GM18873 (cell line): ENCODE results near the gene MYRF.

ENCODE experiments used
- ATAC-seq: cut with Tn5 transposase; IDR thresholded peaks from one replicate; pipeline ENCODE4 v1.9.1; 2021; ENCODE audit warnings: mild to moderate bottlenecking, moderate library complexity, moderate number of reproducible peaks; ENCODE audit not compliant: unreplicated experiment, low FRiP score

MYRF gene

DNA sequence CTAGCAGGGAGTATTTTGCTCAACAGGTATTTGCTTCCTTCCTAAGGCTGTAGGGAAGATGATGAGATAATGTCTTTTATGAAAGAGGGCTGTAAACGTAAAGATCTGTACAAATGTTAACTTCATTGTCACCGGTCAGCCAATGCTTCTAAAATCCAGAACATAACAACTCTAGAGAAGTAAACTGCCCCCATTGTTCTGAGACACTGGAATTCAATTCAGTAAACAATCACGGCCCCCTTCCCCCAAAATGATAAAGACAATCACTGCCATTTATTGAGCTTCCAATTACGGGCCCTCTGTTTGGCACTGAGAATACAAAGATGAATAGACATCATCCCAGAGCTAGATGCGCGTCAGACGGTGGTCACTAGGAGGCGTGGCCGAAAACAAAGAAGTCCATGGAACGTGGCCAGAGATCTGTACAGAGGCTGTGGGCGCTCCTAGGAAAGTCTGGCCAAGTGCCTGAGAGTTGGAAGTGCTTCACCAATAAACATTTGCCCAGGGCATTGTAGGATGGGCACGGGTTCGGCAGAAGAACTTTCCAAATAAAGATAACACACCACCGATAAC, 39.4 kb downstream of the MYRF start:
- no peak for ATAC-seq

DNA sequence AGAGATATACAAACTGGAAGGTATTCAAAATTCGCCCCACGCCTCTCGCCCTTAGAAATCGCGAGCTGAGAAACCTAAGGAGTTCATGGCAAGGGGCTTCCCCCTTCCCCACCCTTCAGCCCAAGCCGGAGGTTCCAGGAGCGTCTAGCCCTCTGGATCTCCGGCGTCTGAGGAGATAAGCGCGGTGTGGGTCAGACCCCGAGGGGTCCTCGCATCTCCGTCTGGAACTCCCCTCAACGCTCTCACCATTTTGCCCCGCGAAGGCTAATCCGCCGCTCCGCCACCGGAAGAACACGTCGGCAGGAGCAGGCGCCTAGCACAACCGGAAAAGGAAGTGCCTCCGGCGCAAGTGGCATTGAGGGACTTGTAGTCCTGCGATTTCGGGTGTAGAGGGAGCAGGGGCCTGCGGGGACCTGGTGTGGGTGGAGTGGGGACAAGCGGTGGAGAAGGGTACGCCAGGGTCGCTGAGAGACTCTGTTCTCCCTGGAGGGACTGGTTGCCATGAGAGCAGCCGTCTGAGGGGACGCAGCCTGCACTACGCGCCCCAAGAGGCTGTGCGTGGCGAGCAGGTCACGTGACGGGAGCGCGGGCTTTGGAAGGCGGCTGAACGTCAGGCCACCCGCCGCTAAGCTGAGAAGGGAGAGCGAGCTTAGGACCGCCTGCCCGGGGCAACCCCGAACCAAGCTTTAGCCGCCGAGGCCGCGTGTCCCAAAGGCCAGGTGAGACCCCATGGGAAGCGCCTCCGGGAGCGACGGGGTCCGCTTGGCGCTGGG, 40.1 kb downstream of the MYRF start, which contains the start of the genes FEN1 and TMEM258:
TSS of gene FEN1 (plus strand) at position 602 of the 773 bp plus-strand sequence. CDS start 2,451 bp downstream, outside the sequence.
TSS of gene TMEM258 (minus strand) at position 290 of the 773 bp plus-strand sequence. CDS start at position 249, 41 bp downstream.
- ATAC-seq = peak; percentile 76

DNA sequence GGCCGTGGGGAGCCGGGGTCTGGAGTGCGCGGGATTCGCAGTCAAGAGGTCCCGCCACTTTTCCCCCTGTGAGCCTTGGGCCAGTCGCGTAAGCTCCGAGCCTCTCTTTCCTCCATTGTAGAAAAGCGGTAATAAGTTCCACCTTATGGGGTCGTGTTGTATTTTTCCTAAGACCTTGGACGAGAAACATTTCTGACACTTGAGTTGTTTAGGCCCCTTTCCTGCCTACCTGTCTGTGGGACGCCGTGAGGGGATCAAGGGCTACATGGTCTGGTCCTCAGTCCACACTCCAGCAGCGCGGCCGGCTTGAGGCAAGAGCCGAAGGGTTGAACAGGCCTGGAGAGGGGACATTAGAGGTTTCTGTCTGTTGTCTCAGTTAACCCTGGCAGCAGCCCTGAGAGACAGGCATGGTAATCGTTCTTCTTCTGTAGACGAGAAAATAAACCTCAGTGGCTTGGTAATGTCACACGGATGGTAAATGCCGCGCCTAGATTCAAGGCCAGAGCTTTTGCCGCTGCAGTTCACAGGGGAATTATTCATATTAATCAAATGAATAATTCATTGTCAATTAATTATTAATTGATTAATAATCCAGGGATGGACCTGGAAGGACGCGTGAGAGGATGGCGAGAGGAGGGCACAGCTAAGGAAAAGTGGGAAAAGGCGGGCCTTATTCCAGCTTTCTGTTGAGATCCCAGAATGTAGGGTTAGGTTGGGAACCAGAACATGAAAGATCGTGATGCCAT, 40.8 kb downstream of the MYRF start:
- ATAC-seq = no peak

DNA sequence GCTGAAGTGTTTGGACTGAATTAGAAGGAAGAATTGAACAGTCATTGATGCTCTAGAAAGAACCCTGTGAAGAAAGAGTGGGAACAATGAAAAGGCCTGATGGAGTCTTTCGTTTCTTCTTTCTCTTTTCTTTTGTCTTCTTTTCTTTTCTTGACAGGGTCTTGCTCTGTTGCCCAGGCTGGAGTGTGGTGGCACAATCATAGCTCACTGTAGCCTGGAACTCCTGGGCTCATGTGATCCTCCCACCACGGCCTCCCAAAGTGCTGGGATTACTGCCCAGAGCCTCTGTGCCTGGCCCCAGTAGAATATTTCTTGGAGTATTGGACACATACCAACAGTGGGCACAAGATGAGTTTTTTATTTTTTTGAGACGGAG, 41.4 kb downstream of the MYRF start:
- no peak for ATAC-seq

DNA sequence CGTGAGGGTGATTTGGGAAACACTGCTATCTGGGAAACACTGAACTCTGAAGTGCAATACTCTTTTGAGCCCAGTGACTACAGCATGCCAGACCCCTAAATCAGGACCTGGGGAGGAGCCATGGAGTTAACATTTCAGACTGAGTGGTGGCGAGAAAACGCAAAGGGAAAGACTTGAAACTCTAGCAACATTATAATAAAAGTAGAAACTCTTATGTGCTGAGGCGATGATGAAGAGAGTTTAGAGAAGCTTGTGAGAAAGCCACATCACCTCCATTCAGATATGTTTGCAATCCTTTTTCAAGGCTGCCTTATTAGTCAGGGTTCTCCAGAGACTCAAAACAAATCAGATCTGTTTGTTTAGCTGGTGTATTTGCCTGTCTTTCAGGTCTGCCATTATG, 42.1 kb downstream of the MYRF start:
- ATAC-seq = no peak

DNA sequence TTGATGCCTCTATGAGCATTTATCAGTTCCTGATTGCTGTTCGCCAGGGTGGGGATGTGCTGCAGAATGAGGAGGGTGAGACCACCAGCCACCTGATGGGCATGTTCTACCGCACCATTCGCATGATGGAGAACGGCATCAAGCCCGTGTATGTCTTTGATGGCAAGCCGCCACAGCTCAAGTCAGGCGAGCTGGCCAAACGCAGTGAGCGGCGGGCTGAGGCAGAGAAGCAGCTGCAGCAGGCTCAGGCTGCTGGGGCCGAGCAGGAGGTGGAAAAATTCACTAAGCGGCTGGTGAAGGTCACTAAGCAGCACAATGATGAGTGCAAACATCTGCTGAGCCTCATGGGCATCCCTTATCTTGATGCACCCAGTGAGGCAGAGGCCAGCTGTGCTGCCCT, 43.0 kb downstream of the MYRF start:
- no peak for ATAC-seq

DNA sequence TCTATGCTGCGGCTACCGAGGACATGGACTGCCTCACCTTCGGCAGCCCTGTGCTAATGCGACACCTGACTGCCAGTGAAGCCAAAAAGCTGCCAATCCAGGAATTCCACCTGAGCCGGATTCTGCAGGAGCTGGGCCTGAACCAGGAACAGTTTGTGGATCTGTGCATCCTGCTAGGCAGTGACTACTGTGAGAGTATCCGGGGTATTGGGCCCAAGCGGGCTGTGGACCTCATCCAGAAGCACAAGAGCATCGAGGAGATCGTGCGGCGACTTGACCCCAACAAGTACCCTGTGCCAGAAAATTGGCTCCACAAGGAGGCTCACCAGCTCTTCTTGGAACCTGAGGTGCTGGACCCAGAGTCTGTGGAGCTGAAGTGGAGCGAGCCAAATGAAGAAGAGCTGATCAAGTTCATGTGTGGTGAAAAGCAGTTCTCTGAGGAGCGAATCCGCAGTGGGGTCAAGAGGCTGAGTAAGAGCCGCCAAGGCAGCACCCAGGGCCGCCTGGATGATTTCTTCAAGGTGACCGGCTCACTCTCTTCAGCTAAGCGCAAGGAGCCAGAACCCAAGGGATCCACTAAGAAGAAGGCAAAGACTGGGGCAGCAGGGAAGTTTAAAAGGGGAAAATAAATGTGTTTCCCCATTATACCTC, 43.6 kb downstream of the MYRF start:
- no peak for ATAC-seq

DNA sequence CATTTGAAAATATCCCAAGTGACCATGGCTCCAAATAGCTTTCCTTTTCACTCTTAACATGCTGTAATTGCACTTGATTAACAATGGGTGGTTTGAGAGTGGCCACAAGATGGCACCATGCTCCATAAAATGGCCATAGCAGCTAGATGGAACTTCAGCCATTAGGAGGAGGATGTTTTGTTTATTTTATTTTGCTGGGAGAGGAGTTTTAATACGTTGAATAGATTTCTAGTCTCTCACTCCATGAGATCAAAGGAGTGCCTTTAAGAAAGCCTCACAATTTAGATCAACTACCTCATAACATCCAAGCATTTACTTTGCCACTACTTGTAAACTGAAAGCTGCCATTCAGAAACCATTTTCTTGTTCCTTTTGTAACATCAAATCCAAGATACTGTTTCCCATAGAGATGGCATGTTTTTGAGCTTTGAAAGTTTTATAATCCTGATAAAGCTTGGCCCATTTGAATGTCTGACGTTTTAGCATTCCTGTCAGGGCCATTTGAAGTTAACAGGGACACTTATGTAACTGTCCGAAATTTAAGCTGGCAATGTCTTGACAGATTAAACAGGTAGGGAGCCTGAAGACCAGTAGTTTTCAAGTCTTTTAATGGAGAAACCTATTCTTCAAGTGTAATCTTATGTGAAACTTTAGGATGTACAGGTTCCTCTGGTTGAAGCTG, 45.0 kb downstream of the MYRF start:
- ATAC-seq = no peak

DNA sequence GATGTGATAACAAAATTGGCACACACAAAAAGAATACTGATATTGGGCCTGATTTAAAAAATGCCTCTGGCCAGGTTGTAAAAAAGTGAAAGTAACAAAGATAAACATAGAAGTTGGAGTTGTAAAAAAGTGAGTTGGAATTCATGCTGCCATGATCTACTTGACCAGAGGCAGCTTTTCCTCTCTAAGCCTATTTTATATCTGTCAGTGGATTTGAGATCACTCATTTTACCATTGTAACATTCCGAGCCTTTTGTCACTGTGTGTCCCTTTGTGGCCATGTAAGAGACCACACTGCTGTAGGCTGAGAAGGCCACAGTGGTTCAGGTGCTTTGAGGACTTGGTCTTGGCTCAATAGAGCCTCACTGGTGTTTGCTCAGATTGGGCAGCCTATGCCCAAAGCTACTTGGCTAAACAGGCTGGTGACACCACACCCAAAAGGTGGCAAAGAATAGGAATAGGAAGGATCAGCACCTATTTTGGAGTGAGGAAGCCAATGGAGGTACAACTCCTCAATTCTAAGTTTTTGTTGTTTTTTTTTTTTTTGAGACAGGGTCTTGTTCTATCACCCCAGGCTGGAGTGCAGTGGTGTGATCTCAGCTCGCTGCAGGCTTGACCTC, 47.3 kb downstream of the MYRF start:
- ATAC-seq = no peak

DNA sequence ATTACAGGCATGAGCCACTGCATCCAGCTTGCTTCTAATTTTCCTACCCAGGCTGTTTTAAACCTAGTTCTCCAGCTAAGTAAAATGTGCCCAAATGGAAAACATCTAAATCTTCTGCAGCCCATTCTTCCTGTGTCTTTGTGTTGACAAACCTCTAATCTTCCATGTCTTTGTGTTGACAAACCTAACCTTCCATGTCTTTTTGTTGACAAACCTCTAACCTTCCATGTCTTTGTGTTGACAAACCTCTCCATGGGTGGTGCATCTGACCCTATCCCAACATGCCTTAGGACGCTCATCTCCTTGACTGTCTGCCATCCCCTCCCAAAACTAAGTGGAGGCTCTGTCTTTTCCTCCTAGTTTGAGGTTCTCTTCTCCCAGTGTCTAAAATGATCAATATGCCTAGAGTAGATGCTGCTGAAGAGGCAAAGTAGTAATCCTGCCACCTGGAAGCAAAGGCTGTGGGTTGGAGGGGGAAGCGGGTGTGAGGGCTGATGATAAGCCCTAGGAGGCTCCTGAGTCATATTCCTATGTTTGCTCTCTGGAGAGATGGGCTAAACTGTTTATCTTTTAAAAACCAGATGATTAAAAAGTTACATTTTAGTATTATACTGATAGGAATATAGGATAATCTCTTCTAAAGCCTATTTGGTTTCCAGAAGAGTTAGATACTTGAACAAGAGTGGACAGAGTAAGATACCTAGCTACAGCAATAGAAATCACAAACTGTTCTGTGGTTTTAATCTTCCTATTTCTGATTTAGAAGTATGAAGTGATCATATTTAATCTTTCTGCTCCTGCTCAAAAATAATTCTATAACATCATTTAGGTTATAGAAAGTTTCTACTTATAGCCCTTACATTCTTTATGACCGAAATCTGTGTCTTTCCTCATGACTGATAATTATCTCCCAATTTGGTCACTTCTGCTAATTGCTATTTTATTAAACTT, 48.2 kb downstream of the MYRF start:
- ATAC-seq = no peak

DNA sequence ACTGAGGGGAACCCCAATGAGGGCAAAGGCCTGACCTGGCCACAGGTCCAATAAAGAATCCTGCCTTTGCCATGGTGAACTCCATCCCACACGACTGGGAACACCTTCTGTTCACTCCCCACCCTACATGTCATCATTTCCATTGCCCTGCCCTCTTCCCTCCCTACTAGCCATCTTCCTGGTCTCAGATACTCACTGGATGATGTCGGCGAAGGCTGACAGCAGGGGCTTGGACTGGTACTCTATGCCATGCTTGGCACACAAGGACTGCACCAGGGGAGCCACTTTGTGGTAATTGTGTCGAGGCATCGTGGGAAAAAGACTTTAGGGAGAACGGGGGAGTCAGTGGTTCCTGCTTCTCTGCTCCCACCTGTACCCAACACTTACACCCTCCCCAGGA, 50.2 kb downstream of the MYRF start:
- no peak for ATAC-seq

DNA sequence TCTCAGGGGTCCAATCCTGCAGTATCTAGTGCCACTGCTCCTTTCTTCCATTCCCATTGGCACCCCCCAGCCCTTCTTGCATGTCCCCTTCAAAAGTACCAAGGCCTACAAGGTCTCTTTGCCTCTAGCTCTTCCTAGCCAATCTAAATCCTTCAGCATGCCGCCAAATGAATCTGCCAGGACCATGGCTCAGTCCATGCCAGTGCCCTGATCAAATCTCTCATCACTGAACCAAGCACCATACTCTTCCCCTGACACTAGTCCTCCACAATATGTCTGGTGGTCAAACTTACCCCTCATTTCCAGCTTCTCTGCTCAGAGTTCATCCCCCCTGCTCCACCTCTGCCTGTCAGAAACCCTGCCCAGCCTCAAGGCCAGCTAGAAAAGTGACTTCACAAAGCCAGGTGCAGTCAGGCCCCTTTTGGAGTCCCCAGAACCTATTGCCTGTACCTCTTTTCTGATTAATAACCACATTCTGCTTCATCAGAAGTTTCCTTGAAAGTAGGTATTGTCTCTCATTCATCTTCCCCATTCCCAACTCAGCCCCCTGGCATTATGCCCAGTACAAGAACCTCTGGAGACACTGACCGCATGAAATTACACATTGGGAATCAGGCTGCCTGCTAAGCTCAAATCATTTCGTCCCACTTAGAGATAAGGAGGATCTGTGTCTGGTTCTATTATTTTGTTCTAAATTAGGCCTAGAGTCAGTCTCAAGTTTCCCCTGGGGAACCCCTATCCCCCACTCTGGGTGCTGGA, 51.6 kb downstream of the MYRF start:
- ATAC-seq = no peak

DNA sequence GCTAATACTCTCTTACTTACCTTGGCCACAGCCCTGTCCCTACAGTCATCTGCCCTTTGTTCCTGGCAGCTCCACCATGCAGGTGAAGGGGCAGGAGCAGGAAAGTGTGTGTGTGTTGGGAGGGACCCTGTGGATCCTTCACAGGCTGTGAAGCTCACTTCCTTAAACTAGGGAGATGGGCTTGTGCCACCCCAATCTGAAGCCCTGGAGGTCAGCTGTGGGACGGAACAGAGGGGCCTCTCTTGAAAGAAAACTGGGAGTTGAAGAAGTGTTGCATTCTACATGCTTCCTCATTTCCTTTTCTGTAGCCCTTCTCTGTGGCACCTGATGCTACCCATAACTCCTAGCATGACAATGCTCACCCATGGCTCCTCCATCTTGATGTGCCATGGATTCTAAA, 52.7 kb downstream of the MYRF start:
- no peak for ATAC-seq

DNA sequence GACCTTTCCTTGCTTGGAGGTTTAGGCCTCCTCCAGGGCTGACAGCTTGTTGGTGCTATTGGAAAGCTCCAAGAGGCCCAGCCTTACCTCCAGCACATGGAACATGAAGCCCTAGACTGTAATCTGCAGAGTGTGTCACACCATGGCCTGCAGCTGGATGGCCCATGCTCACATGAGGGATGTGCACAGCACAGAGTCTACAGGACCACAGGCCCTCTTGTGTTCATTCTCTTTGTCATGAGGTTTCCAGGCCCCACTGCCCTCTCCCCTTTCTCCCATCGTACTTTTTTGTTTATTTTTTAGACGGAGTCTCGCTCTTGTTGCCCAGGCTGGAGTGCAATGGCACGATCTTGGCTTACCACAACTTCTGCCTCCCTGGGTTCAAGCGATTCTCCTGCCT, 54.3 kb downstream of the MYRF start:
- no peak for ATAC-seq

DNA sequence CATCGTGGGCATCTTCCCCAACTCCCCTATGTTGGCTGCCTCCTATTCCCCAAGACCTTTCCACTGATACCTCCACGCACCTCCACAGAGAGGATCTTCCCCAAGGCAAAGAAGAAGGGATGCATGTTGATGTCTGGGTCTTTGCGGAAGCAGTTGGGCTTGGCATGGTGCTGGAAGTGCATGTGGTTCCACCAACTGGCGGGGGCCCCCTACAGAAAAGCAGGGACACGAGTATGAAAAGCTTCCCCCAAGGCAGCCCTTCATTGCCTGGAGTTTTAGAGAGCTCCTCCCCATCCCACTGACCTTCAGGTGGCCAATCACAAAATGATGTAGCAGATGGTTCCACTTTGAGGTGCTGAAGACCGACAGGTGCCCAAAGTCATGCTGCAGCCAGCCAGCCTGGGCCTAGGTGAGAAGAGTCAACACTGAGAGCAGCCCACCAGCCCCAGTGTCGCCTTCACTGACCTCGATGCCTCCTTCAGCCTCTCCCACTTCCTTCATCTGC, 58.3 kb downstream of the MYRF start:
- no peak for ATAC-seq

DNA sequence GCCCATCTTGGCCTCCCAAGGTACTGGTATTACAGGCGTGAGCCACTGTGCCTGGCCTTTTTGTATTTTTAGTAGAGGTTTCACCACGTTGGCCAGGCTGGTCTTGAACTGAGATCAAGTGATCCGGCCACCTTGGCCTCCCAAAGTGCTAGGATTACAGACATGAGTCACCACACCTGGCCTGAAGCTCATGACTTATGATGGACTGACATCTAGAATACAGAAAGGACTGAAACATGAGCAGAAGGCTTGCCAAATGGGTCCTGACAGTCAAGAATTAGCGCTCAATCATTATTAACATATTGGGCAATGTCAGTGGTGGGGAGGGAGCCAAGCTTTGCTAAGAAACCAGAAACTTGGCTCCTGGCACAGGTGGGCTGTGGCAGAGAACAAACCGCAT, 59.4 kb downstream of the MYRF start:
- ATAC-seq = no peak

DNA sequence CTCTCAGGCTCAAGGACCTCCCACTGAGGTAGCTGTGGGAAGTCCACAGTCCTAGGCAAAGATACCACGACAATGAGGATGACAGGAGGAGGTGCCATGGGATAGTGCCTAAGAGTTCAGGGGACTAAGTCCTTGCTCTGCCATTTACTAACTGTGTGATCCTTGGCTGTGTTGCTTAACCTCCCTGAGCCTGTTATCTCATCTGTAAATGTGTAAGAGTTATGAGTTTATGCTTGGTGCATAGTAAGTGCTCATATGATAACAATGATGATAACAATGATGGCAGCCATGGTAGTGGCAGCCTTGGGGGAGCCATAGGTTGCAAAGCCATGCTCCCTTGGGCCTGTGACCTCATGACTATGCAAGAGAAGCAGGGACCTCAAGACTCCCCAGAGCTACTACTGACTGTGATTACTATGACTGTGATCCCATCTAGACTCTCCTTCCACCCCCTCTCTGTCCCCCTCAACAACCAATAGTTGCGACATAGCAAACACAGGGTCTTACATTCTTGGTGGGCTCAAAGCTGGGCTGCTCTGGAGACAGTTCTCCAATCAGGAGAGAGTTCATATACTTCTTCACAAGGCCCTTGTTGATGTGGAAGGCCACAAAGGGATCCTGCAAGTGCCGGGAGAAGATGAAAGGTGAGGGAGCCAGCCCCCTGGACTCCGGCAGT, 60.4 kb downstream of the MYRF start:
- ATAC-seq = no peak
